ENCODE data around the gene RDH14.

DNA sequence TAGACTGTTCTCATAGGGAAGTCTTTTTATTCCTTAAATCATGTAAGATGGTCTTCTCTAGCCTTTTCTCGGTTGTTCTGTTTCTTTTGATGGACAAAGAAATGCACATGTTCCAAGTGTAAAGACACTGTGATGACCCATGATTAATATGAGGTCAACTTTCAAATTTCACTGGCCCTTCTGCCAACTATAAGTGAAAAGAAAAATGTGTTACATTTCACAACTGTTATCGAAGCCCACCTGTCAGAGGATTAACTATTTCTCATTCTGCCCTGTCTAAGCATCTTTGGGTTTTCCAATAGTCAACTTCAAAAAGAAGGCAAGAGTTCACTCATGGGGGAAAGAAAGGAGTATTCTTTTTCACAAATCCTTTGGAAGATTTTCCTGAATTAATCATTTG is 3.3 kb downstream of the RDH14 start:
- TF ChIP-seq, protein P1, sequence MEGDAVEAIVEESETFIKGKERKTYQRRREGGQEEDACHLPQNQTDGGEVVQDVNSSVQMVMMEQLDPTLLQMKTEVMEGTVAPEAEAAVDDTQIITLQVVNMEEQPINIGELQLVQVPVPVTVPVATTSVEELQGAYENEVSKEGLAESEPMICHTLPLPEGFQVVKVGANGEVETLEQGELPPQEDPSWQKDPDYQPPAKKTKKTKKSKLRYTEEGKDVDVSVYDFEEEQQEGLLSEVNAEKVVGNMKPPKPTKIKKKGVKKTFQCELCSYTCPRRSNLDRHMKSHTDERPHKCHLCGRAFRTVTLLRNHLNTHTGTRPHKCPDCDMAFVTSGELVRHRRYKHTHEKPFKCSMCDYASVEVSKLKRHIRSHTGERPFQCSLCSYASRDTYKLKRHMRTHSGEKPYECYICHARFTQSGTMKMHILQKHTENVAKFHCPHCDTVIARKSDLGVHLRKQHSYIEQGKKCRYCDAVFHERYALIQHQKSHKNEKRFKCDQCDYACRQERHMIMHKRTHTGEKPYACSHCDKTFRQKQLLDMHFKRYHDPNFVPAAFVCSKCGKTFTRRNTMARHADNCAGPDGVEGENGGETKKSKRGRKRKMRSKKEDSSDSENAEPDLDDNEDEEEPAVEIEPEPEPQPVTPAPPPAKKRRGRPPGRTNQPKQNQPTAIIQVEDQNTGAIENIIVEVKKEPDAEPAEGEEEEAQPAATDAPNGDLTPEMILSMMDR (IDR thresholded peaks at IDR 0.05): no peak
- TF ChIP-seq, protein P2, sequence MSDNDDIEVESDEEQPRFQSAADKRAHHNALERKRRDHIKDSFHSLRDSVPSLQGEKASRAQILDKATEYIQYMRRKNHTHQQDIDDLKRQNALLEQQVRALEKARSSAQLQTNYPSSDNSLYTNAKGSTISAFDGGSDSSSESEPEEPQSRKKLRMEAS (IDR thresholded peaks at IDR 0.05): no peak
- TF ChIP-seq EP300 (IDR thresholded peaks at IDR 0.05) (no peak), NR3C1 (IDR thresholded peaks at IDR 0.05) (no peak), ZSCAN20 (CRISPR knock-in tag; IDR thresholded peaks at IDR 0.05) (no peak), ZFP36 (IDR thresholded peaks at IDR 0.05; ENCODE audit: borderline replicate concordance, partially characterized antibody) (no peak), BHLHE40 (IDR thresholded peaks at IDR 0.05; ENCODE audit: low read depth, low read length) (no peak), POLR2A (IDR thresholded peaks at IDR 0.05; ENCODE audit: low read length) (no peak), RAD21 (conservative IDR thresholded peaks at IDR 0.05 in 1 of 2, IDR thresholded peaks at IDR 0.05 in 1 of 2) (no peak)
- TF ChIP-seq, protein P3, sequence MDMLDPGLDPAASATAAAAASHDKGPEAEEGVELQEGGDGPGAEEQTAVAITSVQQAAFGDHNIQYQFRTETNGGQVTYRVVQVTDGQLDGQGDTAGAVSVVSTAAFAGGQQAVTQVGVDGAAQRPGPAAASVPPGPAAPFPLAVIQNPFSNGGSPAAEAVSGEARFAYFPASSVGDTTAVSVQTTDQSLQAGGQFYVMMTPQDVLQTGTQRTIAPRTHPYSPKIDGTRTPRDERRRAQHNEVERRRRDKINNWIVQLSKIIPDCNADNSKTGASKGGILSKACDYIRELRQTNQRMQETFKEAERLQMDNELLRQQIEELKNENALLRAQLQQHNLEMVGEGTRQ (IDR thresholded peaks at IDR 0.05): no peak
- TF ChIP-seq, protein P4, sequence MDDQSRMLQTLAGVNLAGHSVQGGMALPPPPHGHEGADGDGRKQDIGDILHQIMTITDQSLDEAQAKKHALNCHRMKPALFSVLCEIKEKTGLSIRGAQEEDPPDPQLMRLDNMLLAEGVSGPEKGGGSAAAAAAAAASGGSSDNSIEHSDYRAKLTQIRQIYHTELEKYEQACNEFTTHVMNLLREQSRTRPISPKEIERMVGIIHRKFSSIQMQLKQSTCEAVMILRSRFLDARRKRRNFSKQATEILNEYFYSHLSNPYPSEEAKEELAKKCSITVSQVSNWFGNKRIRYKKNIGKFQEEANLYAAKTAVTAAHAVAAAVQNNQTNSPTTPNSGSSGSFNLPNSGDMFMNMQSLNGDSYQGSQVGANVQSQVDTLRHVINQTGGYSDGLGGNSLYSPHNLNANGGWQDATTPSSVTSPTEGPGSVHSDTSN (IDR thresholded peaks at IDR 0.05): no peak

Measured in A549 (cell line).